Adipocyte (in vitro differentiated cells): ENCODE data around the gene THSD7B.

Source experiments
- DNase-seq: peaks from one replicate; pipeline ENCODE4 v3.0.0-alpha.2; 2015; ENCODE audit warnings: low read depth
- H3K27me3 ChIP-seq: replicated peaks from 2 replicates; pipeline ENCODE4 v1.7.0; 2013; ENCODE audit warnings: mild to moderate bottlenecking, low read length, moderate library complexity; ENCODE audit not compliant: control insufficient read depth, insufficient read depth
- H3K36me3 ChIP-seq: 2 replicates; pipeline ENCODE4 v1.7.0; 2013; ENCODE audit warnings: low read length, mild to moderate bottlenecking, moderate library complexity; ENCODE audit not compliant: control insufficient read depth, insufficient read depth, severe bottlenecking
- H3K4me1 ChIP-seq: 2 replicates; pipeline ENCODE4 v1.7.0; 2013; ENCODE audit warnings: mild to moderate bottlenecking, low read length, moderate library complexity; ENCODE audit not compliant: control insufficient read depth, insufficient read depth
- H3K4me3 ChIP-seq: 2 replicates; pipeline ENCODE4 v1.7.0; 2013; ENCODE audit warnings: mild to moderate bottlenecking, low read length, moderate library complexity
- H3K9ac ChIP-seq: 2 replicates; pipeline ENCODE4 v1.7.0; 2013; ENCODE audit warnings: mild to moderate bottlenecking, low read length, moderate library complexity
- H3K9me3 ChIP-seq: 2 replicates; pipeline ENCODE4 v1.7.0; 2013; ENCODE audit warnings: mild to moderate bottlenecking, low read length, moderate library complexity; ENCODE audit not compliant: control insufficient read depth

THSD7B gene

GRCh38 chr2:136891100-136891499 lies 125.8 kb downstream of the THSD7B start:
- H3K36me3 ChIP-seq, result no peaks in the 10 kb centered on the region
- DNase-seq, result no peak

GRCh38 chr2:136894007-136894634 lies 128.8 kb downstream of the THSD7B start:
- H3K4me1 ChIP-seq, result peaks cover 5% of the 10 kb centered on the region
- H3K36me3 ChIP-seq, result no peaks in the 10 kb centered on the region
- no peaks in the 10 kb centered on the region for H3K9me3 ChIP-seq
- DNase-seq, result no peak
- H3K27me3 ChIP-seq, result no peaks in the 10 kb centered on the region
- H3K4me3 ChIP-seq, result no peak overlapping the region
- no peak overlapping the region for H3K9ac ChIP-seq

More at GRCh38 chr2:136891100-136891499, 125.8 kb downstream of the THSD7B start:
- Histone ChIP-seq H3K9me3 (no peaks in the 10 kb centered on the region), H3K27me3 (no peaks in the 10 kb centered on the region), H3K9ac (no peak overlapping the region), H3K4me3 (no peak overlapping the region), H3K4me1 (peaks cover 5% of the 10 kb centered on the region)

GRCh38 chr2:136901732-136902131 lies 136.4 kb downstream of the THSD7B start:
- H3K36me3 ChIP-seq, result no peaks in the 10 kb centered on the region

GRCh38 chr2:136905779-136906178 lies 140.4 kb downstream of the THSD7B start:
- Histone ChIP-seq H3K36me3 (no peaks in the 10 kb centered on the region), H3K4me1 (peaks cover 12% of the 10 kb centered on the region), H3K9ac (no peak overlapping the region), H3K9me3 (no peaks in the 10 kb centered on the region), H3K27me3 (no peaks in the 10 kb centered on the region), H3K4me3 (no peak overlapping the region)
- DNase-seq, result no peak

More at GRCh38 chr2:136901732-136902131, 136.4 kb downstream of the THSD7B start:
- Histone ChIP-seq H3K4me3 (peak overlapping the region; percentile 44), H3K9ac (no peak overlapping the region), H3K27me3 (no peaks in the 10 kb centered on the region), H3K4me1 (peaks cover 12% of the 10 kb centered on the region), H3K9me3 (no peaks in the 10 kb centered on the region)
- no peak for DNase-seq

GRCh38 chr2:136909777-136910176 lies 144.4 kb downstream of the THSD7B start:
- no peaks in the 10 kb centered on the region for H3K9me3 ChIP-seq
- no peak overlapping the region for H3K4me3 ChIP-seq
- DNase-seq, result no peak
- no peaks in the 10 kb centered on the region for H3K4me1 ChIP-seq
- no peaks in the 10 kb centered on the region for H3K27me3 ChIP-seq
- no peak overlapping the region for H3K9ac ChIP-seq
- H3K36me3 ChIP-seq, result no peaks in the 10 kb centered on the region

GRCh38 chr2:136916131-136916530 lies 150.8 kb downstream of the THSD7B start:
- Histone ChIP-seq H3K27me3 (no peaks in the 10 kb centered on the region), H3K9ac (no peak overlapping the region), H3K9me3 (no peaks in the 10 kb centered on the region), H3K4me3 (no peak overlapping the region), H3K36me3 (no peaks in the 10 kb centered on the region), H3K4me1 (no peaks in the 10 kb centered on the region)
- DNase-seq, result no peak

GRCh38 chr2:136917411-136917881 lies 152.1 kb downstream of the THSD7B start:
- no peaks in the 10 kb centered on the region for H3K9me3 ChIP-seq
- H3K27me3 ChIP-seq, result no peaks in the 10 kb centered on the region
- no peaks in the 10 kb centered on the region for H3K36me3 ChIP-seq
- DNase-seq, result no peak
- no peak overlapping the region for H3K4me3 ChIP-seq
- no peak overlapping the region for H3K9ac ChIP-seq
- no peaks in the 10 kb centered on the region for H3K4me1 ChIP-seq

GRCh38 chr2:136919682-136920081 lies 154.3 kb downstream of the THSD7B start:
- DNase-seq, result no peak
- Histone ChIP-seq H3K9me3 (no peaks in the 10 kb centered on the region), H3K27me3 (no peaks in the 10 kb centered on the region), H3K4me1 (no peaks in the 10 kb centered on the region), H3K4me3 (no peak overlapping the region), H3K36me3 (no peaks in the 10 kb centered on the region), H3K9ac (no peak overlapping the region)

- DNase-seq, result no peak
- Histone ChIP-seq H3K27me3 (no peaks in the 10 kb centered on the region), H3K4me1 (no peaks in the 10 kb centered on the region), H3K9ac (no peak overlapping the region), H3K9me3 (no peaks in the 10 kb centered on the region), H3K4me3 (no peak overlapping the region), H3K36me3 (no peaks in the 10 kb centered on the region)
Observed at GRCh38 chr2:136920652-136921333, 155.4 kb downstream of the THSD7B start.

GRCh38 chr2:136927156-136927555 lies 161.8 kb downstream of the THSD7B start:
- no peaks in the 10 kb centered on the region for H3K27me3 ChIP-seq
- no peak for DNase-seq
- no peaks in the 10 kb centered on the region for H3K4me1 ChIP-seq
- no peak overlapping the region for H3K9ac ChIP-seq
- no peaks in the 10 kb centered on the region for H3K9me3 ChIP-seq
- no peak overlapping the region for H3K4me3 ChIP-seq
- no peaks in the 10 kb centered on the region for H3K36me3 ChIP-seq

- no peaks in the 10 kb centered on the region for H3K27me3 ChIP-seq
- no peak overlapping the region for H3K4me3 ChIP-seq
- no peak for DNase-seq
- H3K36me3 ChIP-seq, result no peaks in the 10 kb centered on the region
- H3K9ac ChIP-seq, result no peak overlapping the region
- no peaks in the 10 kb centered on the region for H3K4me1 ChIP-seq
- H3K9me3 ChIP-seq, result no peaks in the 10 kb centered on the region
Observed at GRCh38 chr2:136929531-136929930, 164.2 kb downstream of the THSD7B start.
